ENCODE data around the gene PHLDB3. TPM values are rescaled to one million over a fixed set of nuclear protein-coding genes. Genes with fewer than 3 reads are reported as not detected.

PHLDB3 gene
- total and polyA plus RNA-seq, 2 of the 13 experiments (the other 11 are each of a cell fraction or from before 2014, with no cell fraction given) = 11.3 to 14.5 TPM

- TF ChIP-seq ARID4A (CRISPR knock-in tag; IDR thresholded peaks at IDR 0.05; ENCODE audit: borderline replicate concordance) (no peak), ZNF337 (CRISPR knock-in tag; IDR thresholded peaks at IDR 0.05; ENCODE audit: borderline replicate concordance, low read depth) (no peak), ZSCAN22 (CRISPR knock-in tag; IDR thresholded peaks at IDR 0.05) (no peak), ZNF274 (CRISPR knock-in tag; IDR thresholded peaks at IDR 0.05) (no peak), GPN1 (CRISPR knock-in tag; IDR thresholded peaks at IDR 0.05; ENCODE audit: borderline replicate concordance) (no peak), ZNF546 (CRISPR knock-in tag; conservative IDR thresholded peaks at IDR 0.05) (0 out of 2 replicates have a peak, but pooled peaks have one; percentile 8), MAFG (CRISPR knock-in tag; IDR thresholded peaks at IDR 0.05) (no peak), HMGXB4 (CRISPR knock-in tag; IDR thresholded peaks at IDR 0.05; ENCODE audit: borderline replicate concordance in 1 of 2, low read depth in 1 of 2) (no peak; a peak in 1 of 4 replicates), BORCS8-MEF2B (CRISPR knock-in tag; IDR thresholded peaks at IDR 0.05) (0 out of 2 replicates have a peak, but pooled peaks have one; percentile 3), REPIN1 (CRISPR knock-in tag; IDR thresholded peaks at IDR 0.05; ENCODE audit: borderline replicate concordance, low read depth) (peak; percentile 44; the same call in 1 of the 2 replicates), ZNF800 (CRISPR knock-in tag; IDR thresholded peaks at IDR 0.05) (no peak), KDM2A (CRISPR knock-in tag; IDR thresholded peaks at IDR 0.05; ENCODE audit: borderline replicate concordance, low read depth) (0 out of 2 replicates have a peak, but pooled peaks have one; percentile 7), ZNF24 (IDR thresholded peaks at IDR 0.05) (no peak), ARNT (IDR thresholded peaks at IDR 0.05) (no peak)
- TF ChIP-seq, protein P1, sequence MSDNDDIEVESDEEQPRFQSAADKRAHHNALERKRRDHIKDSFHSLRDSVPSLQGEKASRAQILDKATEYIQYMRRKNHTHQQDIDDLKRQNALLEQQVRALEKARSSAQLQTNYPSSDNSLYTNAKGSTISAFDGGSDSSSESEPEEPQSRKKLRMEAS (IDR thresholded peaks at IDR 0.05) = no peak
- TF ChIP-seq, protein P2, sequence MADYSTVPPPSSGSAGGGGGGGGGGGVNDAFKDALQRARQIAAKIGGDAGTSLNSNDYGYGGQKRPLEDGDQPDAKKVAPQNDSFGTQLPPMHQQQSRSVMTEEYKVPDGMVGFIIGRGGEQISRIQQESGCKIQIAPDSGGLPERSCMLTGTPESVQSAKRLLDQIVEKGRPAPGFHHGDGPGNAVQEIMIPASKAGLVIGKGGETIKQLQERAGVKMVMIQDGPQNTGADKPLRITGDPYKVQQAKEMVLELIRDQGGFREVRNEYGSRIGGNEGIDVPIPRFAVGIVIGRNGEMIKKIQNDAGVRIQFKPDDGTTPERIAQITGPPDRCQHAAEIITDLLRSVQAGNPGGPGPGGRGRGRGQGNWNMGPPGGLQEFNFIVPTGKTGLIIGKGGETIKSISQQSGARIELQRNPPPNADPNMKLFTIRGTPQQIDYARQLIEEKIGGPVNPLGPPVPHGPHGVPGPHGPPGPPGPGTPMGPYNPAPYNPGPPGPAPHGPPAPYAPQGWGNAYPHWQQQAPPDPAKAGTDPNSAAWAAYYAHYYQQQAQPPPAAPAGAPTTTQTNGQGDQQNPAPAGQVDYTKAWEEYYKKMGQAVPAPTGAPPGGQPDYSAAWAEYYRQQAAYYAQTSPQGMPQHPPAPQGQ (CRISPR knock-in tag; IDR thresholded peaks at IDR 0.05; ENCODE audit: borderline replicate concordance) = no peak
Observed at GRCh38 chr19:43525836-43526771, 21.6 kb upstream of the PHLDB3 start (continued).
